Subcutaneous adipose tissue (tissue), 4 donors: Measurements from ENCODE around the gene MYL10. TPM values are rescaled to one million over a fixed set of nuclear protein-coding genes. Genes with fewer than 3 reads are reported as not detected.

Experiments
- CTCF ChIP-seq: fragments of 450-650 bp; IDR thresholded peaks from one replicate; pipeline ENCODE4 v1.5.1; 2016; ENCODE audit warnings: low read depth, mild to moderate bottlenecking, control low read depth, antibody characterized with exemption, moderate library complexity
- total RNA-seq, 4 donors: library from RNA; depleted of rRNA; stranded (reverse); fragments of >200 nt; gene quantifications; one replicate each; pipeline ENCODE4 v1.1.0, GENCODE V29; 2016

The MYL10 gene
- total RNA-seq, 4 donors from 2014 or later: not detected

- TF ChIP-seq CTCF: no peak
These were observed 5.2 kb upstream of the MYL10 start for GRCh38 chr7:101634196-101634717.

GRCh38 chr7:101633511-101633910 lies 4.4 kb upstream of the MYL10 start:
- TF ChIP-seq CTCF: no peak

GRCh38 chr7:101632641-101633040 lies 3.5 kb upstream of the MYL10 start:
- no peak for TF ChIP-seq CTCF

- no peak for TF ChIP-seq CTCF
These were observed 2.2 kb upstream of the MYL10 start for GRCh38 chr7:101631224-101631714.

- TF ChIP-seq CTCF: no peak
These were observed 1.5 kb upstream of the MYL10 start for GRCh38 chr7:101630591-101630990.

- TF ChIP-seq CTCF: no peak
These were observed 574 bp downstream of the MYL10 start for GRCh38 chr7:101628522-101628921.

- no peak for TF ChIP-seq CTCF
These were observed 2.3 kb downstream of the MYL10 start for GRCh38 chr7:101626758-101627157.
